HG02884 (cell line): Measurements from ENCODE around the gene PDE2A.

Experiments used
- ATAC-seq: cut with Tn5 transposase; IDR thresholded peaks from one replicate; pipeline ENCODE4 v1.9.1; 2021; ENCODE audit warnings: mild to moderate bottlenecking, moderate library complexity; ENCODE audit not compliant: unreplicated experiment

The PDE2A gene

GRCh38 chr11:72704783-72705265 lies 30.6 kb upstream of the PDE2A start:
- ATAC-seq: no peak

GRCh38 chr11:72704028-72704782 lies 30.0 kb upstream of the PDE2A start:
- ATAC-seq: no peak

GRCh38 chr11:72703267-72704008 lies 29.2 kb upstream of the PDE2A start:
- ATAC-seq: no peak

GRCh38 chr11:72702577-72703241 lies 28.5 kb upstream of the PDE2A start:
- no peak for ATAC-seq

GRCh38 chr11:72702096-72702495 lies 27.9 kb upstream of the PDE2A start:
- no peak for ATAC-seq

GRCh38 chr11:72701466-72701865 lies 27.2 kb upstream of the PDE2A start:
- no peak for ATAC-seq

GRCh38 chr11:72700146-72700545 lies 25.9 kb upstream of the PDE2A start:
- no peak for ATAC-seq

- no peak for ATAC-seq
Measured at GRCh38 chr11:72697814-72698213, 23.6 kb upstream of the PDE2A start.

GRCh38 chr11:72696866-72697700 lies 22.9 kb upstream of the PDE2A start:
- no peak for ATAC-seq

GRCh38 chr11:72695354-72695753 lies 21.1 kb upstream of the PDE2A start:
- ATAC-seq: no peak

- no peak for ATAC-seq
Measured at GRCh38 chr11:72693271-72693968, 19.2 kb upstream of the PDE2A start.

- no peak for ATAC-seq
Measured at GRCh38 chr11:72692498-72693237, 18.4 kb upstream of the PDE2A start.

GRCh38 chr11:72690166-72690565 lies 15.9 kb upstream of the PDE2A start:
- ATAC-seq: no peak

- no peak for ATAC-seq
Measured at GRCh38 chr11:72688929-72689328, 14.7 kb upstream of the PDE2A start.

GRCh38 chr11:72688486-72688885 lies 14.3 kb upstream of the PDE2A start:
- ATAC-seq: no peak

GRCh38 chr11:72687326-72687725 lies 13.1 kb upstream of the PDE2A start:
- ATAC-seq: no peak

GRCh38 chr11:72686639-72687220 lies 12.5 kb upstream of the PDE2A start:
- no peak for ATAC-seq

- no peak for ATAC-seq
Measured at GRCh38 chr11:72685560-72686480, 11.6 kb upstream of the PDE2A start.
